Type B pancreatic cell (in vitro differentiated cells): Measurements from ENCODE around the gene PDIK1L. TPM values are rescaled to one million over a fixed set of nuclear protein-coding genes. Genes with fewer than 3 reads are reported as not detected.

ENCODE experiments used
- DNase-seq: peaks from one replicate; pipeline ENCODE4 v3.0.0; 2021; ENCODE audit warnings: mixed read lengths; ENCODE audit not compliant: unreplicated experiment; ENCODE audit errors: extremely low spot score
- H3K27ac Mint-ChIP-seq: 2 replicates; pipeline ENCODE4 v1.8.0; 2021; ENCODE audit warnings: mild to moderate bottlenecking, mixed read lengths
- H3K27me3 Mint-ChIP-seq: 2 replicates; pipeline ENCODE4 v1.8.0; 2021; ENCODE audit warnings: mixed read lengths
- H3K36me3 Mint-ChIP-seq: 2 replicates; pipeline ENCODE4 v1.8.0; 2021; ENCODE audit warnings: mixed read lengths
- H3K4me1 Mint-ChIP-seq: one replicate; pipeline ENCODE4 v1.8.0; 2021; ENCODE audit warnings: mixed read lengths; ENCODE audit not compliant: unreplicated experiment
- H3K4me3 Mint-ChIP-seq: 2 replicates; pipeline ENCODE4 v1.8.0; 2021; ENCODE audit warnings: mild to moderate bottlenecking, mixed read lengths
- H3K9me3 Mint-ChIP-seq: 2 replicates; pipeline ENCODE4 v1.8.0; 2021; ENCODE audit warnings: mixed read lengths
- total RNA-seq: library from RNA; stranded (reverse); gene quantifications from 2 replicates; pipeline ENCODE4 v1.2.1, GENCODE V29; 2021; ENCODE audit warnings: low replicate concordance
- TF ChIP-seq, protein P1 (sequence below): fragments of 200-600 bp; sonication (generic); conservative IDR thresholded peaks from 2 replicates; pipeline ENCODE4 v1.5.0; 2021; ENCODE audit warnings: antibody characterized with exemption, mild to moderate bottlenecking

The PDIK1L gene
- total RNA-seq, 1 donor from 2014 or later, result 14.7 TPM

DNA sequence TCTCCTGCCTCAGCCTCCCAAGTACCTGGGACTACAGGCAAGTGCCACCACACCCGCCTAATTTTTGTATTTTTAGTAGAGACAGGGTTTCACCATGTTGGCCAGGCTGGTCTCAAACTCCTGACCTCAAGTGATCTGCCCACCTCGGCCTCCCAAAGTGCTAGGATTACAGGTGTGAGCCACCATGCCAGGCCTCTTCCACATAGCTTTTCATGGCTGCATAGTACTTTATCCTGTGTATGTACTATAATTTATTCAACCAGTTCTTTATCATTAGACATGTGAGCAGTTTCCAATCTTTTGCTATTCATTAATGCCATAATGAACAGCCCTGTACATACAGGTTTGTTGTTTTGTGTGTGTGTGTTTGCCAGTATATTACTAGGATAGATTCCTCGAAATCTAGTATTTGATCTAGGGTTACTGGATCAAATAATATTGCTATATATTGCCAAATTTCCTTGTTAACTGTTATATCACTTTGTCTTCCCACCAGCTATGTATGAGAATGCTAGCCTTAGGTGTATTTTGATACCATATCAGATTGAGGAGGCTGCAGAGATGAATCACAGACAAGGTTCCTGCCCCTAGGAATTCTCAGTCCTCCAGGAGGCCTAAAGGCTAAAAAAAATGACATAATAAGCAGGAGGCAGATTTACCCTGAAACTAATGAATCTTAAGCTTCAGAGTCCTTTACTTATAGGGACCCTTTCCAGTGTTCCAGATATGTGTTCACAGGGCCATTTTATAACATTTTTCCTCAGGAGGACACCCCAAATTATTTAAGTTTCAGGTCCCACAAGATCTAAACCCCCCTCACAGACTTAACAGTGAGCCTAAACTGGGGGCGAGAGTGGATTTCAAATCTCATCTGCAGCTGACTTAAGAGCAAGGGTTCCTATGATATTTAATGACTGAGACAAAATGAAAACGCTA, 2.1 kb upstream of the PDIK1L start:
- TF ChIP-seq, protein P1, sequence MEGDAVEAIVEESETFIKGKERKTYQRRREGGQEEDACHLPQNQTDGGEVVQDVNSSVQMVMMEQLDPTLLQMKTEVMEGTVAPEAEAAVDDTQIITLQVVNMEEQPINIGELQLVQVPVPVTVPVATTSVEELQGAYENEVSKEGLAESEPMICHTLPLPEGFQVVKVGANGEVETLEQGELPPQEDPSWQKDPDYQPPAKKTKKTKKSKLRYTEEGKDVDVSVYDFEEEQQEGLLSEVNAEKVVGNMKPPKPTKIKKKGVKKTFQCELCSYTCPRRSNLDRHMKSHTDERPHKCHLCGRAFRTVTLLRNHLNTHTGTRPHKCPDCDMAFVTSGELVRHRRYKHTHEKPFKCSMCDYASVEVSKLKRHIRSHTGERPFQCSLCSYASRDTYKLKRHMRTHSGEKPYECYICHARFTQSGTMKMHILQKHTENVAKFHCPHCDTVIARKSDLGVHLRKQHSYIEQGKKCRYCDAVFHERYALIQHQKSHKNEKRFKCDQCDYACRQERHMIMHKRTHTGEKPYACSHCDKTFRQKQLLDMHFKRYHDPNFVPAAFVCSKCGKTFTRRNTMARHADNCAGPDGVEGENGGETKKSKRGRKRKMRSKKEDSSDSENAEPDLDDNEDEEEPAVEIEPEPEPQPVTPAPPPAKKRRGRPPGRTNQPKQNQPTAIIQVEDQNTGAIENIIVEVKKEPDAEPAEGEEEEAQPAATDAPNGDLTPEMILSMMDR, result no peak
- peak overlapping the region; percentile 98 for H3K27ac Mint-ChIP-seq
- H3K4me3 Mint-ChIP-seq, result peak overlapping the region; percentile 99
- H3K27me3 Mint-ChIP-seq, result no peaks in the 10 kb centered on the region
- H3K9me3 Mint-ChIP-seq, result no peaks in the 10 kb centered on the region
- no peaks in the 10 kb centered on the region for H3K36me3 Mint-ChIP-seq
- peaks cover 28% of the 10 kb centered on the region for H3K4me1 Mint-ChIP-seq
- DNase-seq, result no peak

DNA sequence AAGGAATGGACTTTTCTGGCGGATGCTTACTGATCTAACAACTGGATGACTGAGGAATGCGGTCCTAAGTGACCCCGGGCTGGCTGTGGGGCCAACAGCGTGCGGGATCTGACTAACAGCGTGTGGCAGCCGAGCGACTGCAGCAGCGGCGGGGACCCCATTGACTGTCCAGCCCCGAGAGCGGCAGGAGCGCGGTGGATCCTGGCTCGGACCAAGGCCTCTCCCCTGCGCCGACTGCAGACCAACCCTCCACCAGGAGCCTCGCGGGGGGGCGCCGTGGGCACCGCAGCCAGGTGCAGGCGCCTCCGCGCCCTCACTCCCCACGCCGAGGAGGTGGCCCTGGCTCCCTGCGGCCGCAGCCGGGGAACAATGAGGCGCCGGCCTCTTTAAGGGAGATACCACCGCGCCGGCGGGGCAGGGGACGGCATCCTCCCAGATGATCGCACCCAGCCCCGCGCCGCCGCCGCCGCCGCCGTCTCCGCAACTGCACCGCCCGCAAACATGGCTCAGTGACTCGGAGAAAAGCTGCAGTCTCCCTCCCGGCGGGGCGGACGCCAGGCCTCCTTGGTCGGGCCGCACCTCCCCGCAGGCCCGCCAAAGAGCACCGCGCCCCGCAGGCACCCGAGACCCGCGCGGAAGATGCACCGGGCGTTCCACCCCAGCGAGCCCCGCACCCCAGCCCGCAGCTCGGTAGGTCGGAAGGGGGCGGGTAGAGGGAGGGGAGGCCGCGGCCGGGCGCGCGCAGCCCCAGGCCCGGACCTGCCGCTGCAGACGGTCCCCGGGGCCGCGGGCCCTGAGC, 694 bp upstream of the PDIK1L start:
- Mint-ChIP-seq H3K9me3 (no peaks in the 10 kb centered on the region), H3K27me3 (no peaks in the 10 kb centered on the region), H3K27ac (peak overlapping the region; percentile 98), H3K36me3 (no peaks in the 10 kb centered on the region), H3K4me3 (peak overlapping the region; percentile 99), H3K4me1 (peaks cover 20% of the 10 kb centered on the region)
- DNase-seq, result peak; percentile 84
- TF ChIP-seq, protein P1, result no peak

DNA sequence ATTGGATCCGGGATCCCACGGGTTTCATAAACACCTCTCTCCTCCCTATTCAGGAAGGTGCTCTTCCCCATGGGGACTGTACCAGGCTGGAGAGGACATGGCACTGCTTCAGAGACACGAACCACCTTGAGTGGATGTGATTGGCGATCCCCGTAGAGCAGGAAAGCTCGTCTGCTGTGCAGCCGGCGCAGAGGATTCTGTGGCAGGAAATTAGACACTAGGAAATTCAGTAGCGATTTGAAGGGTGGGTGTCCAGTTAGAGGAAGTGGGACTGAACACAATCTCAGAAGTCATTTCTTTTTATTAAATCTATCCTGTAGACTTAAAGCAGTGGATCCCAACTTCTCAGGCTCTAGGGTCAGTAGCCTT, 767 bp downstream of the PDIK1L start:
- H3K9me3 Mint-ChIP-seq, result no peaks in the 10 kb centered on the region
- TF ChIP-seq, protein P1, result no peak
- no peaks in the 10 kb centered on the region for H3K36me3 Mint-ChIP-seq
- no peaks in the 10 kb centered on the region for H3K27me3 Mint-ChIP-seq
- H3K4me1 Mint-ChIP-seq, result peaks cover 20% of the 10 kb centered on the region
- peak overlapping the region; percentile 97 for H3K4me3 Mint-ChIP-seq
- DNase-seq, result no peak
- peak overlapping the region; percentile 96 for H3K27ac Mint-ChIP-seq

DNA sequence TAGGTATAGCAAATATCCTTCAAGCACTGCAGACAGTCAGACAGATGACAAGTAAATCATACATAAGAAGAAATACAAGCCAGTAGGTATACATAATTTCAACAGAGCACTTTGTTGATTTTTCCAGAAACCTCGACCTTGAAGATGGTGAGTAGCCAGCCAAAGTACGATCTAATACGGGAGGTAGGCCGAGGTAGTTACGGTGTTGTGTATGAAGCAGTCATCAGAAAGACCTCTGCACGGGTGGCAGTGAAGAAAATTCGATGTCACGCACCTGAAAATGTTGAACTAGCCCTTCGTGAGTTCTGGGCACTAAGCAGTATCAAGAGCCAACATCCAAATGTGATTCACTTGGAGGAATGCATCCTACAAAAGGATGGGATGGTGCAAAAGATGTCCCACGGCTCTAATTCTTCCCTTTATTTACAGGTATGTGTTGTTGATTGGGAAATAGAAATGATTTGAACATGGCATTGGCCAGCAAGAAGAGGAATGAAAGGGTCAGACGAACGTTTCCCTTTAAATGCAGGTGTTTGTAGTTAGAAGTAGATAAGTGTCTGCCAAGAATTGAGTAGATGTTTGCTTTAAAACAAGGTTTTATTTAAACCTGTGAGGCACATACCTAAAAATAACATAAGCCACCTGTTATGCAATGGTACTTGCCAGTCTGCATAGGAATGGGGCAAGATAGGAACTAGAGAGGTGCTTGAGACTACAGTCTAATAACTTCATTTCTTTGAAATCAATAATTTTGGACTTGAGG, 2.7 kb downstream of the PDIK1L start:
- no peaks in the 10 kb centered on the region for H3K27me3 Mint-ChIP-seq
- DNase-seq, result no peak
- TF ChIP-seq, protein P1, result no peak
- no peaks in the 10 kb centered on the region for H3K9me3 Mint-ChIP-seq
- peaks cover 10% of the 10 kb centered on the region for H3K36me3 Mint-ChIP-seq
- H3K4me3 Mint-ChIP-seq, result peak overlapping the region; percentile 24
- no peak overlapping the region for H3K27ac Mint-ChIP-seq
- H3K4me1 Mint-ChIP-seq, result peaks cover 20% of the 10 kb centered on the region

DNA sequence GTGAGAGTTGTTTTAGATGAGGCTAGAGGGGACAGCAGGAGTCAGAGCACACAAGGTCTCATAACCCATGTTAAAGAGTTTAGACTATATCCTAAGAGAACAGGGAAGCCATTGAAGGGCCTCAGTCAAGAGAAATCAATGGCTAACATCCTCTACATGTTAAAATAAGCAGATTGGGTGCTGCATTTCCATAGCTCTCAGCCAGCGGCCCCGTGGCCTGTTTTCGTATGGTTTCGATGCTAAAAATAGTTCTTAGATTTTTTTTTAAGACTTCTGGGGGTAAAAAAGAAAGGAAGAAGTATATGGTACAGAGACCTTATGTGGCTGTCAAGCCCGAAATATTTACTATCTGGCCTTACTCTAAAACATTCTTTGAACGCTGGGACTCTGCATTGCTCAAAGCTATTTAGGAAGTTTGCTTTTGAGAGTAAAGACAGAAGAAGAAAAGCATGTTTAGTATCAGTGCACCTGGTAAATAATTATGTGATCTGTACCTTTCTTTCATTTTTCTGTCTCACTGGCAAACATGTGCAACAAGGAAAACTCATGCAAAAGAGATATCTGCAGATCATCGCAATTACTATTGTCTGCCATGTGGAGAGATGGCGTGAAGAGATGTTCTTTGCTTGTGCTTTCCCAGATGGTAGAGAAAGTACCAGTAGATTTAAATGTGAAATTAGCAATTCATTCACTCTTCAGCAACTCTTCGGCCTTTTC, 8.4 kb downstream of the PDIK1L start:
- peak; percentile 6 for DNase-seq
- no peak overlapping the region for H3K4me3 Mint-ChIP-seq
- TF ChIP-seq, protein P1, result no peak
- no peak overlapping the region for H3K27ac Mint-ChIP-seq
- H3K9me3 Mint-ChIP-seq, result no peaks in the 10 kb centered on the region
- peaks cover 4% of the 10 kb centered on the region for H3K4me1 Mint-ChIP-seq
- no peaks in the 10 kb centered on the region for H3K27me3 Mint-ChIP-seq
- peaks cover 14% of the 10 kb centered on the region for H3K36me3 Mint-ChIP-seq
